SK-N-SH treated with all-trans-retinoic acid at 6 μM for 48 hours (cell line): ENCODE results near the gene ZFAND2B.

Experiments used
- ATAC-seq: fragments of 200-7000 bp; cut with Tn5 transposase; 3 replicates; pipeline ENCODE4 v1.9.1; 2020; ENCODE audit warnings: mild to moderate bottlenecking, moderate library complexity
- ARNTL ChIP-seq: fragments of 450-650 bp; formaldehyde crosslinking; IDR thresholded peaks from 2 replicates; pipeline ENCODE4 v1.5.0; 2020; ENCODE audit warnings: low read depth, mild to moderate bottlenecking, moderate library complexity, borderline replicate concordance
- BACH2 ChIP-seq: fragments of 250-450 bp; sonication (Bioruptor Pico); IDR thresholded peaks from 2 replicates; pipeline ENCODE4 v1.9.0; 2021; ENCODE audit warnings: mild to moderate bottlenecking, borderline replicate concordance
- CSDC2 ChIP-seq: fragments of 250-450 bp; sonication (Bioruptor Pico); IDR thresholded peaks from 2 replicates; pipeline ENCODE4 v1.5.0; 2020; ENCODE audit warnings: mild to moderate bottlenecking, moderate library complexity
- ESRRG ChIP-seq: fragments of 250-450 bp; sonication (Bioruptor Pico); IDR thresholded peaks from 2 replicates; pipeline ENCODE4 v1.6.1; 2021; ENCODE audit warnings: mild to moderate bottlenecking
- GLIS3 ChIP-seq: fragments of 250-450 bp; sonication (Bioruptor Pico); IDR thresholded peaks from 2 replicates; pipeline ENCODE4 v1.5.0; 2020; ENCODE audit warnings: mild to moderate bottlenecking, moderate library complexity
- ISL1 ChIP-seq: fragments of 250-450 bp; sonication (Bioruptor Pico); IDR thresholded peaks from 2 replicates; pipeline ENCODE4 v2.1.2; 2022; ENCODE audit warnings: mild to moderate bottlenecking, moderate library complexity
- OSR1 ChIP-seq: fragments of 250-450 bp; sonication (Bioruptor Pico); IDR thresholded peaks from 2 replicates; pipeline ENCODE4 v1.8.0; 2022; ENCODE audit warnings: moderate library complexity, mild to moderate bottlenecking, inconsistent platforms
- PPARA ChIP-seq: fragments of 250-450 bp; sonication (Bioruptor Pico); IDR thresholded peaks from 2 replicates; pipeline ENCODE4 v1.5.0; 2020; ENCODE audit warnings: mild to moderate bottlenecking, borderline replicate concordance
- RARB ChIP-seq: fragments of 250-450 bp; sonication (Bioruptor Pico); IDR thresholded peaks from 2 replicates; pipeline ENCODE4 v1.8.0; 2021; ENCODE audit warnings: mild to moderate bottlenecking, moderate library complexity
- SNAI2 ChIP-seq: fragments of 250-450 bp; sonication (Bioruptor Pico); IDR thresholded peaks from 2 replicates; pipeline ENCODE4 v1.5.0; 2020; ENCODE audit warnings: mild to moderate bottlenecking, moderate library complexity
- TCF4 ChIP-seq: fragments of 250-450 bp; sonication (Bioruptor Pico); IDR thresholded peaks from 2 replicates; pipeline ENCODE4 v1.8.0; 2021; ENCODE audit warnings: mild to moderate bottlenecking, moderate library complexity, borderline replicate concordance
- ZC3H10 ChIP-seq: fragments of 250-450 bp; sonication (Bioruptor Pico); IDR thresholded peaks from 2 replicates; pipeline ENCODE4 v1.5.1; 2021; ENCODE audit warnings: mild to moderate bottlenecking, moderate library complexity
- ZFP3 ChIP-seq: fragments of 250-450 bp; sonication (Bioruptor Pico); IDR thresholded peaks from 2 replicates; pipeline ENCODE4 v1.5.0; 2020; ENCODE audit warnings: mild to moderate bottlenecking, moderate library complexity
- ZFP30 ChIP-seq: fragments of 450-650 bp; formaldehyde crosslinking; IDR thresholded peaks from 2 replicates; pipeline ENCODE4 v1.5.0; 2022; ENCODE audit warnings: mild to moderate bottlenecking, moderate library complexity
- ZNF565 ChIP-seq: fragments of 450-650 bp; formaldehyde crosslinking; conservative IDR thresholded peaks from 2 replicates; pipeline ENCODE4 v1.5.0; 2020; ENCODE audit warnings: low read depth, mild to moderate bottlenecking, moderate library complexity
- ZNF70 ChIP-seq: fragments of 450-650 bp; formaldehyde crosslinking; IDR thresholded peaks from 2 replicates; pipeline ENCODE4 v1.5.0; 2020; ENCODE audit warnings: mild to moderate bottlenecking, moderate library complexity
- ZNF8 ChIP-seq: fragments of 450-650 bp; formaldehyde crosslinking; IDR thresholded peaks from 2 replicates; pipeline ENCODE4 v1.5.0; 2020; ENCODE audit warnings: mild to moderate bottlenecking, moderate library complexity
- TF ChIP-seq, protein P1 (sequence below): fragments of 250-450 bp; sonication (Bioruptor Pico); IDR thresholded peaks from 2 replicates; pipeline ENCODE4 v1.5.0; 2020; ENCODE audit warnings: mild to moderate bottlenecking, moderate library complexity
- TF ChIP-seq, protein P2 (sequence below): fragments of 250-450 bp; sonication (Bioruptor Pico); IDR thresholded peaks from 2 replicates; pipeline ENCODE4 v1.5.1; 2020; ENCODE audit warnings: low read depth, mild to moderate bottlenecking, moderate library complexity
- TF ChIP-seq, protein P3 (sequence below): fragments of 250-450 bp; sonication (Bioruptor Pico); IDR thresholded peaks from 2 replicates; pipeline ENCODE4 v1.8.0; 2020; ENCODE audit warnings: mild to moderate bottlenecking, moderate library complexity, borderline replicate concordance
- TF ChIP-seq, protein P4 (sequence below): fragments of 250-450 bp; sonication (Bioruptor Pico); IDR thresholded peaks from 2 replicates; pipeline ENCODE4 v1.5.1; 2021; ENCODE audit warnings: mild to moderate bottlenecking, moderate library complexity
- TF ChIP-seq, protein P5 (sequence below): fragments of 250-450 bp; sonication (Bioruptor Pico); IDR thresholded peaks from 2 replicates; pipeline ENCODE4 v1.8.0; 2021; ENCODE audit warnings: low read depth, mild to moderate bottlenecking, moderate library complexity, borderline replicate concordance

Gene ZFAND2B

DNA sequence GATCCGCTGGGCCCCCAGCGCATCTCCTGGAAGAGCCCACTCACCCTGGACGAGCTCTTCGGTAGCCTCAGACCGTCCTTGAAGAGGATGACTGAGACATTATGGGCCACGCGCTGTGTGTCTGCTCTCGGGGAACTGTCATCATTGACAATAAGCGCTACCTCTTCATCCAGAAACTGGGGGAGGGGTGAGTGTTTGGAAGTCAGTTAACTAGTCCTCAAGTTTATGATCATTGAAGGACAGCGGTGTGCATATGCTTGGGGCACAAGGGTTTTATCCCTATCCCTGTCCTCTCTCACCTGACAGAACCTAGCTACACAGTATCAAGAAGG, 39.3 kb downstream of the ZFAND2B start:
- TF ChIP-seq SNAI2 (CRISPR knock-in tag) (no peak), CSDC2 (CRISPR knock-in tag) (no peak), PPARA (no peak), ESRRG (CRISPR knock-in tag) (no peak), ZFP30 (no peak), ZC3H10 (CRISPR knock-in tag) (no peak), TCF4 (CRISPR knock-in tag) (no peak), ZNF70 (no peak), ISL1 (no peak), OSR1 (CRISPR knock-in tag) (no peak), BACH2 (CRISPR knock-in tag) (no peak), ZNF8 (CRISPR knock-in tag) (no peak), ZFP3 (no peak), ARNTL (no peak), GLIS3 (CRISPR knock-in tag) (no peak), RARB (CRISPR knock-in tag) (no peak)
- TF ChIP-seq, protein P1, sequence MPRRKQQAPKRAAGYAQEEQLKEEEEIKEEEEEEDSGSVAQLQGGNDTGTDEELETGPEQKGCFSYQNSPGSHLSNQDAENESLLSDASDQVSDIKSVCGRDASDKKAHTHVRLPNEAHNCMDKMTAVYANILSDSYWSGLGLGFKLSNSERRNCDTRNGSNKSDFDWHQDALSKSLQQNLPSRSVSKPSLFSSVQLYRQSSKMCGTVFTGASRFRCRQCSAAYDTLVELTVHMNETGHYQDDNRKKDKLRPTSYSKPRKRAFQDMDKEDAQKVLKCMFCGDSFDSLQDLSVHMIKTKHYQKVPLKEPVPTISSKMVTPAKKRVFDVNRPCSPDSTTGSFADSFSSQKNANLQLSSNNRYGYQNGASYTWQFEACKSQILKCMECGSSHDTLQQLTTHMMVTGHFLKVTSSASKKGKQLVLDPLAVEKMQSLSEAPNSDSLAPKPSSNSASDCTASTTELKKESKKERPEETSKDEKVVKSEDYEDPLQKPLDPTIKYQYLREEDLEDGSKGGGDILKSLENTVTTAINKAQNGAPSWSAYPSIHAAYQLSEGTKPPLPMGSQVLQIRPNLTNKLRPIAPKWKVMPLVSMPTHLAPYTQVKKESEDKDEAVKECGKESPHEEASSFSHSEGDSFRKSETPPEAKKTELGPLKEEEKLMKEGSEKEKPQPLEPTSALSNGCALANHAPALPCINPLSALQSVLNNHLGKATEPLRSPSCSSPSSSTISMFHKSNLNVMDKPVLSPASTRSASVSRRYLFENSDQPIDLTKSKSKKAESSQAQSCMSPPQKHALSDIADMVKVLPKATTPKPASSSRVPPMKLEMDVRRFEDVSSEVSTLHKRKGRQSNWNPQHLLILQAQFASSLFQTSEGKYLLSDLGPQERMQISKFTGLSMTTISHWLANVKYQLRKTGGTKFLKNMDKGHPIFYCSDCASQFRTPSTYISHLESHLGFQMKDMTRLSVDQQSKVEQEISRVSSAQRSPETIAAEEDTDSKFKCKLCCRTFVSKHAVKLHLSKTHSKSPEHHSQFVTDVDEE (CRISPR knock-in tag): no peak
- TF ChIP-seq, protein P2, sequence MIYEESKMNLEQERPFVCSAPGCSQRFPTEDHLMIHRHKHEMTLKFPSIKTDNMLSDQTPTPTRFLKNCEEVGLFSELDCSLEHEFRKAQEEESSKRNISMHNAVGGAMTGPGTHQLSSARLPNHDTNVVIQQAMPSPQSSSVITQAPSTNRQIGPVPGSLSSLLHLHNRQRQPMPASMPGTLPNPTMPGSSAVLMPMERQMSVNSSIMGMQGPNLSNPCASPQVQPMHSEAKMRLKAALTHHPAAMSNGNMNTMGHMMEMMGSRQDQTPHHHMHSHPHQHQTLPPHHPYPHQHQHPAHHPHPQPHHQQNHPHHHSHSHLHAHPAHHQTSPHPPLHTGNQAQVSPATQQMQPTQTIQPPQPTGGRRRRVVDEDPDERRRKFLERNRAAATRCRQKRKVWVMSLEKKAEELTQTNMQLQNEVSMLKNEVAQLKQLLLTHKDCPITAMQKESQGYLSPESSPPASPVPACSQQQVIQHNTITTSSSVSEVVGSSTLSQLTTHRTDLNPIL (CRISPR knock-in tag): no peak
- TF ChIP-seq, protein P3, sequence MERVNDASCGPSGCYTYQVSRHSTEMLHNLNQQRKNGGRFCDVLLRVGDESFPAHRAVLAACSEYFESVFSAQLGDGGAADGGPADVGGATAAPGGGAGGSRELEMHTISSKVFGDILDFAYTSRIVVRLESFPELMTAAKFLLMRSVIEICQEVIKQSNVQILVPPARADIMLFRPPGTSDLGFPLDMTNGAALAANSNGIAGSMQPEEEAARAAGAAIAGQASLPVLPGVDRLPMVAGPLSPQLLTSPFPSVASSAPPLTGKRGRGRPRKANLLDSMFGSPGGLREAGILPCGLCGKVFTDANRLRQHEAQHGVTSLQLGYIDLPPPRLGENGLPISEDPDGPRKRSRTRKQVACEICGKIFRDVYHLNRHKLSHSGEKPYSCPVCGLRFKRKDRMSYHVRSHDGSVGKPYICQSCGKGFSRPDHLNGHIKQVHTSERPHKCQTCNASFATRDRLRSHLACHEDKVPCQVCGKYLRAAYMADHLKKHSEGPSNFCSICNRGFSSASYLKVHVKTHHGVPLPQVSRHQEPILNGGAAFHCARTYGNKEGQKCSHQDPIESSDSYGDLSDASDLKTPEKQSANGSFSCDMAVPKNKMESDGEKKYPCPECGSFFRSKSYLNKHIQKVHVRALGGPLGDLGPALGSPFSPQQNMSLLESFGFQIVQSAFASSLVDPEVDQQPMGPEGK (CRISPR knock-in tag): no peak
- TF ChIP-seq, protein P4, sequence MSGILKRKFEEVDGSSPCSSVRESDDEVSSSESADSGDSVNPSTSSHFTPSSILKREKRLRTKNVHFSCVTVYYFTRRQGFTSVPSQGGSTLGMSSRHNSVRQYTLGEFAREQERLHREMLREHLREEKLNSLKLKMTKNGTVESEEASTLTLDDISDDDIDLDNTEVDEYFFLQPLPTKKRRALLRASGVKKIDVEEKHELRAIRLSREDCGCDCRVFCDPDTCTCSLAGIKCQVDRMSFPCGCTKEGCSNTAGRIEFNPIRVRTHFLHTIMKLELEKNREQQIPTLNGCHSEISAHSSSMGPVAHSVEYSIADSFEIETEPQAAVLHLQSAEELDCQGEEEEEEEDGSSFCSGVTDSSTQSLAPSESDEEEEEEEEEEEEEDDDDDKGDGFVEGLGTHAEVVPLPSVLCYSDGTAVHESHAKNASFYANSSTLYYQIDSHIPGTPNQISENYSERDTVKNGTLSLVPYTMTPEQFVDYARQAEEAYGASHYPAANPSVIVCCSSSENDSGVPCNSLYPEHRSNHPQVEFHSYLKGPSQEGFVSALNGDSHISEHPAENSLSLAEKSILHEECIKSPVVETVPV (CRISPR knock-in tag): no peak
- no peak for ATAC-seq

DNA sequence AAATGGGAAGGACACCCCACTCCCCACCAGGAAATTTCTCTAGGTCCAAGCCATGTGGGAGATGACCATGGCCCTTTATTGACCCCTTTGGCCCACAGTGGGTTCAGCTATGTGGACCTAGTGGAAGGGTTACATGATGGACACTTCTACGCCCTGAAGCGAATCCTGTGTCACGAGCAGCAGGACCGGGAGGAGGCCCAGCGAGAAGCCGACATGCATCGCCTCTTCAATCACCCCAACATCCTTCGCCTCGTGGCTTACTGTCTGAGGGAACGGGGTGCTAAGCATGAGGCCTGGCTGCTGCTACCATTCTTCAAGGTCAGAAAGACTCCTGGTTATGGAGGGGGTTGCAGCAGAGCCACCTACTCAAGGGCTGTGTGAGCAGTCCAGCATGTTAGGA, 40.0 kb downstream of the ZFAND2B start:
- no peak for ATAC-seq
- no peak for TF ChIP-seq RARB (CRISPR knock-in tag)
- no peak for TF ChIP-seq SNAI2 (CRISPR knock-in tag)
- TF ChIP-seq PPARA: no peak
- TF ChIP-seq, protein P3 (CRISPR knock-in tag): no peak
- TF ChIP-seq, protein P5, sequence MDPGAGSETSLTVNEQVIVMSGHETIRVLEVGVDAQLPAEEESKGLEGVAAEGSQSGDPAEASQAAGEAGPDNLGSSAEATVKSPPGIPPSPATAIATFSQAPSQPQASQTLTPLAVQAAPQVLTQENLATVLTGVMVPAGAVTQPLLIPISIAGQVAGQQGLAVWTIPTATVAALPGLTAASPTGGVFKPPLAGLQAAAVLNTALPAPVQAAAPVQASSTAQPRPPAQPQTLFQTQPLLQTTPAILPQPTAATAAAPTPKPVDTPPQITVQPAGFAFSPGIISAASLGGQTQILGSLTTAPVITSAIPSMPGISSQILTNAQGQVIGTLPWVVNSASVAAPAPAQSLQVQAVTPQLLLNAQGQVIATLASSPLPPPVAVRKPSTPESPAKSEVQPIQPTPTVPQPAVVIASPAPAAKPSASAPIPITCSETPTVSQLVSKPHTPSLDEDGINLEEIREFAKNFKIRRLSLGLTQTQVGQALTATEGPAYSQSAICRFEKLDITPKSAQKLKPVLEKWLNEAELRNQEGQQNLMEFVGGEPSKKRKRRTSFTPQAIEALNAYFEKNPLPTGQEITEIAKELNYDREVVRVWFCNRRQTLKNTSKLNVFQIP (CRISPR knock-in tag): no peak
- TF ChIP-seq ARNTL: no peak
- TF ChIP-seq BACH2 (CRISPR knock-in tag): no peak
- TF ChIP-seq ZC3H10 (CRISPR knock-in tag): no peak
- TF ChIP-seq ZNF565 (CRISPR knock-in tag): no peak
